NCI-H748 treated with DMSO at 0.1 percent for 48 hours (cell line): ENCODE results near the gene PLEKHA4.
"Not testable (repeated sequence)": the region's sequence is repeated elsewhere in the genome, so short reads cannot be mapped to it uniquely, and the experiment has no call there.

Source experiments
- DNase-seq: peaks from one replicate; lab custom pipeline; 2025; lab: John Stamatoyannopoulos, UW

The PLEKHA4 gene

DNA sequence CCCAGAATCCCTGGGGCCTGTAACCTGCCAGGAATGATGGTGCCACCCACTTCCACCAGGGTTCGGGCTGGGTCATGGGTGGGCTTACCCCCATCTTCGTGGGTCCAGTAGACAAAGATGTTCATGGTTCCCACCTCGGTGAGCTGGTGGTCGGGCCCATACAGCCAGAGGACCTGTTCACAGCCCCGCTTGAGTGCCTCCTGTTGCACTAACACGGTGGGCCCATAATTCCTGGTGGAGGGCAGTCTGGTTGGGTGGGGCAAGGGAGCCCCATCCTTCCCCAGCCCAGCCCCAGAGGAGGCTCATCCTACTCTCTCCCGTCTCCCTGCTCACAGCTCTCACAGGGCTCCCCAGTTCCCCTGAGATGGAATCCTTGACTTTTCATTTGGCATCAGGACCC lies 71.3 kb downstream of the PLEKHA4 start:
- DNase-seq = no peak

DNA sequence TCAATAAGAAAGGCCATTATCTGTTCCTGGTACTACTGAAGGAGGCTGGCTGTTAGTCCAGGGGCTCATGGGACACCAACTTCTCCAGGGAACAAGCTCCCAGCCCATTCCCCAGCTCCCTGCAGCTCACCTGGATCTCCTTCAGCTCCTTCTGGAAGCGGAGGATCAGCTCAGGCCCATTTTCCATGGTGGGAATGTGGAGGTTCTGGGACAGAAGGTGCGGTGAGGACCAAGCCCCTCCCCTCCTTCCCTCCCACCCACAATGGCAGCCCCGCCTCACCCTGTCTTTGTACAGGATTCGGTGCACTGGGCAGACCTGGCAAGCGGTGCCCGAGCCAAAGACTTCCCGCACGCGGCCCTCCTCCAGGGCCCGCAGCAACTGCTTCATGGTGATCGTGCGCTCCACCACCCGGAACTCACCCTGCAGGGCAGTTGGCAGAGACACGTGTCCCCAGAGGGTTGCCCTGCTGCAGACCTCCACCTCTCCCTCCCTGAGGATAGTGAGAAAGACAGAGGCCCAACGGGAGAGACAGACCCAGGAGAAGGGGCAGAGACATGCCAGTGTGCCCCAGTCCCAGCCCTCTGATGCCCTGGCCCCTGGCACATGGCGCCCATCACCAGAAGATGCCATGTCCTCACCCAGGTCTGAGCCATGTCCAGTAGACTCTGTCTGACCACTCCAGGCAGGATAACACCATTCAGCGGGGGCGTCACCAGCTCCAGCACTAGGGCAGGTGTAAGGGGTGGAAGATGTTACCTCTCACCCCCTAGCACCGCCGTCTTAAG lies 71.9 kb downstream of the PLEKHA4 start:
- DNase-seq = no peak

DNA sequence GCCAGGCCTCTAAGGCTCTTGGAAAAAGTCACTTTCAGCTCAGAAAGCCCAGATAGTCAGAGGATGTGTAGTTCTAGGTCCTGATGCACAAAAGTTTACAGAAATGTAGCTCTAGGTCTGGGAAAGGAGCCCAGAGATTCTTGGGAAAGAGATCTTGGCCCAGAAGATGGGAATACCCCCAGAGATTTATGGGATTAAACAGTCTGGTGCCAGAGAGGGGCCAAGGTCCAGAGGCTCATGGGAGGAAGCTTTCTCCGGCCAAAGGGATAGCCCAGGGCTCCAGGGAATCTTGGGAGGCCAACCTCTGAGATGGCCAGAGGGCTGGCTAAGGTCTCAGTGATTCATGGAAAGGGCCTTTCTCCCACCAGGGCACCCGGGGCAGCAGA lies 72.7 kb downstream of the PLEKHA4 start:
- DNase-seq = no peak

DNA sequence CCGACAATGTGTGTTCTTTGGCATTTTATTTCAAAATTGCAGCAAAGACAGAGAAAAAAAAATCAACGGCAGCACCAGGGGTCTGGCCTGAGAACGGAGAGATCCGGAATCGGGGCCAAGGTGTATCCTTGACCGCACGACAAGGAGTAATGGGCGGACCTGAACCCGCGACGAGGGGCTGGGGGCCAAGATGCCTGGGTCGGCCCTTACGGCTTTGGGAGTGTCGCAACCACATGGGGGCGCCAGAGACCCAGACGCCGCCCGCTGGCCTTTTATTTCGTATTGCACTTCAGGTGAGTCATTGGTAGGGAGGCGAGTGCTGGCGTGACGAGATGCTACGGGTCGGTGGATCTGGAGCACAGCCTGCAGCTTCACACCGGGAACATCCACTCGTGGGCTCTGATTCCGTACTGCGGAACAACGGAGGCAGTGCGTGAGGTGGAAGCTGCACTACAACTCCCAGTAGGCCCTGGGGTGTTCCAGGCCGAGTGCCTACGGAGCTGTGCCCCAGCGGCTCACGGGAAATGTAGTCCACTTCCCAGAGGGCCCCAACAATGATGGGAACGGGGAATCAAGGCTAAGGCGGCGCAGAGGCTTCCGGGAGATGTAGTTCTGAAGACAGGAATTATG lies 73.2 kb downstream of the PLEKHA4 start:
- peak; percentile 85 for DNase-seq

DNA sequence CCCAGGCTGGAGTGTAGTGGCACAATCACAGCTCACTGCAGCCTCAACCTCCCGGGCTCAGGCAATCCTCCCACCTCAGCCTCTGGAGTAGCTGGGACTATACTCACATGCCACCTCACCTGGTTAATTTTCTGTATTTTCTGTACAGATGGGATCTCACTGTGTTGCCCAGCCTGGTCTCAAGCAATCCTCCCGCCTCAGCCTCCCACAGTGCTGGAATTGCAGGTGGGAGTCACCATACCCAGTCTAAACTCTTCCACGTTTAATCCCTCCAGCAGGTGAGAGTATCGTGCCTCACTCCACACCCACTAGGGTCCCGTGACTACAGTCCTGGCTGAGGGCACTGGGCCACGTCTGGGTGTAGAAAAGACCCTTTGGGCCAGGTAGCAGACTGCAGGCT lies 74.1 kb downstream of the PLEKHA4 start:
- no peak for DNase-seq

DNA sequence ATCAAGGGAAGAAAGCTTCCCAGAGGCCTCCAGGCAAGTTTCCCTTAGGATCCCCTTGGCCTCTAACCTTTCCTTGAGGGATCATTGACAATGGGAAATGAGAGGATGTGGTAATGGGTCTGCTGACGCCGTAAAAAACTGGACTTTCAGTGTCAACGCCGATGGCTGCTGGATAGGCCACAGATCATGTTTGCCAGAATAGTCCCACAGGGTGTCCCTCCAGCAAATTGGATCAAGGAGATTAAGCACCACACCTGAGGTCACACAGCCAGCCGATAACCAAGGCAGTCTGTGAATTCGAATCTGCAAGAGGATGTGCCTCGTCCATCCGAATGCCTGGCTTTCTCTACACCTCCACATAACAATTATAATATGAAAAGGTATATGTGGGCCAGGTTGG lies 75.1 kb downstream of the PLEKHA4 start:
- no peak for DNase-seq

- DNase-seq = not testable (repeated sequence)
Measured at GRCh38 chr19:48787331-48787730, 81.1 kb downstream of the PLEKHA4 start.
